C4-2B (cell line): ENCODE data around the gene RNF181.
A peak's percentile ranks its signal among the peaks of the same experiment; 100 is the strongest.

Experiments used
- H3K27ac ChIP-seq: fragments of 450-650 bp; 2 replicates; pipeline ENCODE4 v1.5.1; 2017
- CTCF ChIP-seq: fragments of 450-650 bp; conservative IDR thresholded peaks from 2 replicates; pipeline ENCODE4 v1.5.1; 2017; ENCODE audit warnings: mild to moderate bottlenecking
- ZFX ChIP-seq: fragments of 450-650 bp; IDR thresholded peaks from 2 replicates; pipeline ENCODE4 v1.6.1; 2017

Gene RNF181

GRCh38 chr2:85560812-85561279 lies 34.7 kb upstream of the RNF181 start:
- H3K27ac ChIP-seq = peak overlapping the region; percentile 84
- TF ChIP-seq CTCF = no peak
- no peak for TF ChIP-seq ZFX

GRCh38 chr2:85561280-85562212 lies 34.0 kb upstream of the RNF181 start, which contains the start of gene GGCX:
GGCX (minus strand) TSS chr2:85561493; CDS start chr2:85561428, 65 bp downstream.
- TF ChIP-seq ZFX (peak; percentile 17; the same call in 1 of the 2 replicates), CTCF (no peak)
- H3K27ac ChIP-seq = peak within 1 kb of the TSS; percentile 84

GRCh38 chr2:85564144-85564563 lies 31.4 kb upstream of the RNF181 start:
- no peak for TF ChIP-seq ZFX
- no peak for TF ChIP-seq CTCF
- H3K27ac ChIP-seq = no peak overlapping the region

GRCh38 chr2:85566265-85566664 lies 29.3 kb upstream of the RNF181 start:
- no peak overlapping the region for H3K27ac ChIP-seq
- no peak for TF ChIP-seq CTCF
- TF ChIP-seq ZFX = no peak

GRCh38 chr2:85575739-85576138 lies 19.8 kb upstream of the RNF181 start:
- H3K27ac ChIP-seq = peak overlapping the region; percentile 73
- TF ChIP-seq ZFX (no peak), CTCF (no peak)

GRCh38 chr2:85577063-85577385 lies 18.5 kb upstream of the RNF181 start:
- H3K27ac ChIP-seq = peak overlapping the region; percentile 73
- TF ChIP-seq CTCF = no peak
- no peak for TF ChIP-seq ZFX
